Panc1 (cell line): ENCODE results near the gene F13A1. TPM values are rescaled to one million over a fixed set of nuclear protein-coding genes. Genes with fewer than 3 reads are reported as not detected.

Experiments used
- ATAC-seq: fragments of 200-7000 bp; cut with Tn5 transposase; 2 replicates; pipeline ENCODE4 v1.9.1; 2020; ENCODE audit warnings: mild to moderate bottlenecking, moderate library complexity
- BruUV-seq: library from RNA; stranded (reverse); fragments of 400-500 nt; replicated peaks from 2 replicates; lab custom pipeline; 2021; lab: Mats Ljungman, UMichigan
- CTCF ChIA-PET: fragments of 300-600 bp; sonication (Branson Sonifier 250); formaldehyde crosslinking; loops from one replicate; lab custom pipeline; 2022; ENCODE audit warnings: antibody characterized with exemption; lab: Charles Lee
- POLR2A ChIA-PET: fragments of 300-600 bp; sonication (Branson Sonifier 250); formaldehyde crosslinking; loops from one replicate; lab custom pipeline; 2022; ENCODE audit warnings: antibody characterized with exemption; lab: Charles Lee
- DNase-seq: peaks from one replicate; pipeline ENCODE4 v3.0.0-alpha.2; 2010; ENCODE audit warnings: low read depth, low spot score
- H3K27ac ChIP-seq: 2 replicates; pipeline ENCODE4 v1.5.1; 2011; ENCODE audit warnings: mild to moderate bottlenecking, low read length, inconsistent platforms
- H3K27me3 ChIP-seq: fragments of 200-500 bp; sonication (Bioruptor generic); 2 replicates; pipeline ENCODE4 v1.6.0; 2014; ENCODE audit warnings: low read length, inconsistent platforms; ENCODE audit not compliant: control insufficient read depth, insufficient read depth
- H3K36me3 ChIP-seq: fragments of 200-500 bp; sonication (Bioruptor generic); 2 replicates; pipeline ENCODE4 v1.5.1; 2014; ENCODE audit warnings: inconsistent platforms, mild to moderate bottlenecking, low read length, moderate library complexity; ENCODE audit not compliant: control insufficient read depth, insufficient read depth
- H3K4me1 ChIP-seq: 2 replicates; pipeline ENCODE4 v1.5.1; 2011; ENCODE audit warnings: inconsistent platforms, mild to moderate bottlenecking, low read length, moderate library complexity; ENCODE audit not compliant: control insufficient read depth, insufficient read depth
- H3K4me3 ChIP-seq, 2 experiments: 2 replicates each; pipeline ENCODE4 v1.5.1; 2011 to 2012; ENCODE audit warnings: low read depth in 2 of 2, low read length in 2 of 2, mild to moderate bottlenecking in 2 of 2, inconsistent platforms in 1 of 2, moderate library complexity in 1 of 2
- H3K9me3 ChIP-seq: fragments of 200-500 bp; sonication (Bioruptor generic); 2 replicates; pipeline ENCODE4 v1.5.1; 2014; ENCODE audit warnings: low read depth, mild to moderate bottlenecking, inconsistent platforms, low read length, moderate library complexity; ENCODE audit not compliant: control insufficient read depth, insufficient read depth
- CTCF ChIP-seq: fragments of 450-650 bp; IDR thresholded peaks from 2 replicates; pipeline ENCODE4 v1.5.1; 2017; ENCODE audit warnings: mild to moderate bottlenecking
- POLR2AphosphoS5 ChIP-seq: IDR thresholded peaks from 2 replicates; pipeline ENCODE4 v1.6.1; 2012; ENCODE audit warnings: mild to moderate bottlenecking, low read depth, low read length, moderate library complexity
- REST ChIP-seq, 2 experiments: IDR thresholded peaks; 2 replicates each; pipeline ENCODE4 v1.6.1; 2011 to 2012; ENCODE audit warnings: low read depth in 2 of 2, control low read depth in 1 of 2, low read length in 1 of 2, mild to moderate bottlenecking in 1 of 2, moderate library complexity in 1 of 2; ENCODE audit not compliant: insufficient read depth in 1 of 2
- SIN3A ChIP-seq: IDR thresholded peaks from 2 replicates; pipeline ENCODE4 v1.6.1; 2012; ENCODE audit warnings: low read depth, mild to moderate bottlenecking, low read length, moderate library complexity, borderline replicate concordance; ENCODE audit not compliant: insufficient read depth
- TCF7L2 ChIP-seq: IDR thresholded peaks from 2 replicates; pipeline ENCODE4 v1.6.1; 2011; ENCODE audit warnings: mild to moderate bottlenecking, low read depth, low read length, inconsistent platforms
- in situ Hi-C: cut with HindIII; loops from 2 replicates; pipeline ENCODE4 v1.10.0; 2016; ENCODE audit warnings: low sequenced_read_pairs, low pct_unique_long_range_greater_than_20kb
- intact Hi-C: fragments of 100-400 bp; cut with micrococcal nuclease; formaldehyde crosslinking; loops from one replicate; pipeline ENCODE4 v1.10.0; 2022; ENCODE audit not compliant: unreplicated experiment
- total RNA-seq: library from RNA; stranded (reverse); gene quantifications from one replicate; pipeline ENCODE4 v1.2.1, GENCODE V29; 2021; ENCODE audit not compliant: unreplicated experiment

The F13A1 gene
- total RNA-seq, 1 experiment from 2014 or later: 0.26 TPM

GRCh38 chr6:6196762-6197161 lies 123.7 kb downstream of the F13A1 start:
- Histone ChIP-seq H3K27ac (no peak overlapping the region), H3K4me1 (no peaks in the 10 kb centered on the region), H3K36me3 (no peaks in the 10 kb centered on the region), H3K9me3 (no peaks in the 10 kb centered on the region), H3K27me3 (no peaks in the 10 kb centered on the region; the same call in 1 of the 2 replicates), H3K4me3 (no peak overlapping the region)
- POLR2A ChIA-PET: no interaction called here
- intact Hi-C loops (no loop called here), in situ Hi-C loops (no loop called here)
- ATAC-seq: no peak
- CTCF ChIA-PET: no interaction called here
- no TSS peak for BruUV-seq
- no peak for DNase-seq
- TF ChIP-seq CTCF (no peak), TCF7L2 (no peak), REST (IDR thresholded peaks at IDR 0.05; ENCODE audit: insufficient read depth in 1 of 2, low read depth in 2 of 2, low read length in 1 of 2) (no peak), POLR2AphosphoS5 (no peak), SIN3A (no peak)

- intact Hi-C loops: no loop called here
- Histone ChIP-seq H3K36me3 (no peaks in the 10 kb centered on the region), H3K27me3 (no peaks in the 10 kb centered on the region; the same call in 1 of the 2 replicates), H3K9me3 (no peaks in the 10 kb centered on the region), H3K4me1 (no peaks in the 10 kb centered on the region), H3K27ac (no peak overlapping the region), H3K4me3 (no peak overlapping the region)
- TF ChIP-seq REST (IDR thresholded peaks at IDR 0.05; ENCODE audit: insufficient read depth in 1 of 2, low read depth in 2 of 2, low read length in 1 of 2): no peak
- no TSS peak for BruUV-seq
- ChIA-PET CTCF (no interaction called here), POLR2A (no interaction called here)
- ATAC-seq (no peak), DNase-seq (no peak)
- in situ Hi-C loops: no loop called here
Observed at GRCh38 chr6:6195080-6195479, 125.4 kb downstream of the F13A1 start.
